ENCODE data around the gene EIF4EBP2.
A peak's percentile ranks its signal among the peaks of the same experiment; 100 is the strongest.

The EIF4EBP2 gene

GRCh38 chr10:70465832-70466231, 61.9 kb downstream of the EIF4EBP2 start:
- no peak overlapping the region for H3K9ac ChIP-seq (ENCODE audit: low read depth, low read length)
- H3K27me3 ChIP-seq (ENCODE audit: insufficient read depth, low read length) = no peaks in the 10 kb centered on the region
- H3K4me3 ChIP-seq (ENCODE audit: low read length) = no peak overlapping the region
- no peaks in the 10 kb centered on the region for H3K9me3 ChIP-seq (ENCODE audit: insufficient read depth, low read depth, low read length)
- H3K4me1 ChIP-seq (ENCODE audit: insufficient read depth, low read length) = peaks cover 4% of the 10 kb centered on the region; the same call in 1 of the 2 replicates
- WGBS = 86% methylated on average over 2 of the region's 2 CpGs
- H3K36me3 ChIP-seq (ENCODE audit: insufficient read depth, low read length) = no peaks in the 10 kb centered on the region
- no peak overlapping the region for H3K27ac ChIP-seq (ENCODE audit: low read depth, low read length)

GRCh38 chr10:70466951-70467350, 63.0 kb downstream of the EIF4EBP2 start:
- peaks cover 4% of the 10 kb centered on the region; the same call in 1 of the 2 replicates for H3K4me1 ChIP-seq (ENCODE audit: insufficient read depth, low read length)
- no peak overlapping the region for H3K9ac ChIP-seq (ENCODE audit: low read depth, low read length)
- H3K9me3 ChIP-seq (ENCODE audit: insufficient read depth, low read depth, low read length) = no peaks in the 10 kb centered on the region
- 82% methylated on average over 3 of the region's 3 CpGs for WGBS
- no peak overlapping the region for H3K27ac ChIP-seq (ENCODE audit: low read depth, low read length)
- H3K27me3 ChIP-seq (ENCODE audit: insufficient read depth, low read length) = no peaks in the 10 kb centered on the region
- H3K4me3 ChIP-seq (ENCODE audit: low read length) = no peak overlapping the region
- H3K36me3 ChIP-seq (ENCODE audit: insufficient read depth, low read length) = no peaks in the 10 kb centered on the region

GRCh38 chr10:70472799-70473454, 69.0 kb downstream of the EIF4EBP2 start:
- H3K9ac ChIP-seq (ENCODE audit: low read depth, low read length) = no peak overlapping the region

GRCh38 chr10:70474780-70475179, 70.8 kb downstream of the EIF4EBP2 start:
- no peak overlapping the region for H3K27ac ChIP-seq (ENCODE audit: low read depth, low read length)
- H3K4me3 ChIP-seq (ENCODE audit: low read length) = no peak overlapping the region
- no peak overlapping the region for H3K9ac ChIP-seq (ENCODE audit: low read depth, low read length)
- 85% methylated on average over 2 of the region's 2 CpGs for WGBS
- H3K27me3 ChIP-seq (ENCODE audit: insufficient read depth, low read length) = peaks cover 15% of the 10 kb centered on the region; the same call in 1 of the 2 replicates
- no peaks in the 10 kb centered on the region for H3K36me3 ChIP-seq (ENCODE audit: insufficient read depth, low read length)
- H3K4me1 ChIP-seq (ENCODE audit: insufficient read depth, low read length) = peaks cover 11% of the 10 kb centered on the region
- H3K9me3 ChIP-seq (ENCODE audit: insufficient read depth, low read depth, low read length) = no peaks in the 10 kb centered on the region

More at GRCh38 chr10:70472799-70473454, 69.0 kb downstream of the EIF4EBP2 start:
- Histone ChIP-seq H3K27me3 (ENCODE audit: insufficient read depth, low read length) (peaks cover 15% of the 10 kb centered on the region; the same call in 1 of the 2 replicates), H3K4me3 (ENCODE audit: low read length) (no peak overlapping the region), H3K27ac (ENCODE audit: low read depth, low read length) (no peak overlapping the region), H3K4me1 (ENCODE audit: insufficient read depth, low read length) (peaks cover 8% of the 10 kb centered on the region), H3K9me3 (ENCODE audit: insufficient read depth, low read depth, low read length) (no peaks in the 10 kb centered on the region), H3K36me3 (ENCODE audit: insufficient read depth, low read length) (no peaks in the 10 kb centered on the region)
- WGBS = 91% methylated on average over 8 of the region's 8 CpGs

GRCh38 chr10:70475661-70476060, 71.7 kb downstream of the EIF4EBP2 start:
- H3K9ac ChIP-seq (ENCODE audit: low read depth, low read length) = no peak overlapping the region
- no peaks in the 10 kb centered on the region for H3K9me3 ChIP-seq (ENCODE audit: insufficient read depth, low read depth, low read length)
- no peaks in the 10 kb centered on the region for H3K36me3 ChIP-seq (ENCODE audit: insufficient read depth, low read length)
- WGBS = 86% methylated on average over 8 of the region's 8 CpGs
- no peak overlapping the region for H3K4me3 ChIP-seq (ENCODE audit: low read length)
- peaks cover 19% of the 10 kb centered on the region for H3K4me1 ChIP-seq (ENCODE audit: insufficient read depth, low read length)
- no peak overlapping the region for H3K27ac ChIP-seq (ENCODE audit: low read depth, low read length)
- H3K27me3 ChIP-seq (ENCODE audit: insufficient read depth, low read length) = peaks cover 15% of the 10 kb centered on the region; the same call in 1 of the 2 replicates

GRCh38 chr10:70476249-70477035, 72.5 kb downstream of the EIF4EBP2 start:
- H3K4me3 ChIP-seq (ENCODE audit: low read length) = no peak overlapping the region
- H3K9me3 ChIP-seq (ENCODE audit: insufficient read depth, low read depth, low read length) = no peaks in the 10 kb centered on the region
- peaks cover 19% of the 10 kb centered on the region for H3K4me1 ChIP-seq (ENCODE audit: insufficient read depth, low read length)
- H3K27me3 ChIP-seq (ENCODE audit: insufficient read depth, low read length) = peaks cover 15% of the 10 kb centered on the region; the same call in 1 of the 2 replicates
- no peak overlapping the region for H3K9ac ChIP-seq (ENCODE audit: low read depth, low read length)
- 77% methylated on average over 7 of the region's 7 CpGs for WGBS
- no peak overlapping the region for H3K27ac ChIP-seq (ENCODE audit: low read depth, low read length)
- H3K36me3 ChIP-seq (ENCODE audit: insufficient read depth, low read length) = no peaks in the 10 kb centered on the region

GRCh38 chr10:70477661-70478162, 73.8 kb downstream of the EIF4EBP2 start:
- Histone ChIP-seq H3K27ac (ENCODE audit: low read depth, low read length) (0 out of 2 replicates have a peak overlapping the region, but pooled peaks have one; percentile 69), H3K27me3 (ENCODE audit: insufficient read depth, low read length) (peaks cover 15% of the 10 kb centered on the region; the same call in 1 of the 2 replicates)
- 7% methylated on average over 26 of the region's 27 CpGs for WGBS

More at GRCh38 chr10:70477661-70478162, 73.8 kb downstream of the EIF4EBP2 start:
- H3K9me3 ChIP-seq (ENCODE audit: insufficient read depth, low read depth, low read length) = no peaks in the 10 kb centered on the region
- peak overlapping the region; percentile 60 for H3K4me3 ChIP-seq (ENCODE audit: low read length)
- H3K36me3 ChIP-seq (ENCODE audit: insufficient read depth, low read length) = no peaks in the 10 kb centered on the region
- peak overlapping the region; percentile 79 for H3K9ac ChIP-seq (ENCODE audit: low read depth, low read length)
- peaks cover 19% of the 10 kb centered on the region for H3K4me1 ChIP-seq (ENCODE audit: insufficient read depth, low read length)

Measured in HUES64 (cell line).